Inferior parietal cortex (tissue), 1 donor: ENCODE data around the gene MGAT1.
"Not testable (repeated sequence)": the region's sequence is repeated elsewhere in the genome, so short reads cannot be mapped to it uniquely, and the experiment has no call there.

Experiments used
- DNase-seq: peaks from one replicate; pipeline ENCODE4 v3.0.0-alpha.2; 2016; ENCODE audit errors: extremely low spot score

MGAT1 gene

GRCh38 chr5:180786531-180787398 is 15.8 kb downstream of the MGAT1 start:
- no peak for DNase-seq

GRCh38 chr5:180785794-180786221 is 16.8 kb downstream of the MGAT1 start:
- no peak for DNase-seq

GRCh38 chr5:180785121-180785781 is 17.4 kb downstream of the MGAT1 start:
- no peak for DNase-seq

- DNase-seq: peak; percentile 74
Observed at GRCh38 chr5:180784497-180785097, 18.0 kb downstream of the MGAT1 start.

GRCh38 chr5:180783340-180784052 is 19.1 kb downstream of the MGAT1 start:
- DNase-seq: no peak

GRCh38 chr5:180782748-180783147 is 19.9 kb downstream of the MGAT1 start:
- no peak for DNase-seq

- DNase-seq: not testable (repeated sequence)
Observed at GRCh38 chr5:180781900-180782326, 20.7 kb downstream of the MGAT1 start.

GRCh38 chr5:180779985-180780610 is 22.5 kb downstream of the MGAT1 start:
- no peak for DNase-seq

GRCh38 chr5:180777475-180777874 is 25.1 kb downstream of the MGAT1 start:
- no peak for DNase-seq

GRCh38 chr5:180776376-180776775 is 26.2 kb downstream of the MGAT1 start:
- no peak for DNase-seq

GRCh38 chr5:180775624-180776023 is 27.0 kb downstream of the MGAT1 start:
- no peak for DNase-seq

GRCh38 chr5:180771839-180772238 is 30.8 kb downstream of the MGAT1 start:
- DNase-seq: no peak

GRCh38 chr5:180769821-180770220 is 32.8 kb downstream of the MGAT1 start:
- DNase-seq: no peak

GRCh38 chr5:180755601-180756000 is 47.0 kb downstream of the MGAT1 start:
- no peak for DNase-seq

- no peak for DNase-seq
Observed at GRCh38 chr5:180744253-180744652, 58.4 kb downstream of the MGAT1 start.

GRCh38 chr5:180742727-180743126 is 59.9 kb downstream of the MGAT1 start:
- DNase-seq: no peak

- DNase-seq: not testable (repeated sequence)
Observed at GRCh38 chr5:180740953-180741352, 61.7 kb downstream of the MGAT1 start.

- no peak for DNase-seq
Observed at GRCh38 chr5:180739958-180740357, 62.6 kb downstream of the MGAT1 start, which contains the start of gene OR2Y1. Gene OR2Y1 (minus strand): TSS chr5:180740058. CDS start chr5:180740058, 0 bp downstream.

GRCh38 chr5:180739271-180739670 is 63.3 kb downstream of the MGAT1 start:
- no peak for DNase-seq

- no peak for DNase-seq
Observed at GRCh38 chr5:180736536-180736935, 66.1 kb downstream of the MGAT1 start.
